NT2/D1 (cell line): Measurements from ENCODE around the gene ARIH1.

Source experiments
- YY1 ChIP-seq: IDR thresholded peaks from 2 replicates; pipeline ENCODE4 v1.6.1; 2011; ENCODE audit not compliant: insufficient read length, insufficient read depth
- ZNF274 ChIP-seq: IDR thresholded peaks from 2 replicates; pipeline ENCODE4 v1.6.1; 2011; ENCODE audit warnings: mild to moderate bottlenecking, low read depth, low read length

DNA sequence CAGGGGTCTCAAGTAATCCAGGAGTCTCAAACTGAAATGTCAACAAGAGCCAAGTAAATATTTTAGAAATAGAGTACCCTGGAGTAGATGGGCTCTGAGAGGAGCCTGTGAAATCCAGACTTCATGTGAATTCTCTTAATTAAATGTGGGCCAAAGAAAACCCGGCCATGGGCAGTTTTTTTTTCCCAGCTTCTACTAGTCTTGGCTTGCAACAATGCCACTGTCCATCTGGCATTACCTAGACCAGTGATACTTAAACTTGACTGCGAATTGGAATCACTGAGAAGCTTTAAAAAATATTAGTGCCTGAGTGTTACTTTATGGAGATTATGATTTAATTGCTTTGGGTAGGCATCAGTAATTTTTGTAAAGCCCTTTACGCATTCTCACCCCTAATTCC is 114.0 kb downstream of the ARIH1 start:
- TF ChIP-seq YY1 (no peak), ZNF274 (no peak)
